Ureter (tissue), 1 donor: ENCODE data around the gene DOCK1. TPM values are rescaled to one million over a fixed set of nuclear protein-coding genes. Genes with fewer than 3 reads are reported as not detected.

Experiments used
- DNase-seq: peaks from one replicate; pipeline ENCODE4 v3.0.0-alpha.2; 2020; ENCODE audit warnings: low spot score
- total RNA-seq: library from RNA; stranded (reverse); gene quantifications from one replicate; pipeline ENCODE4 v1.2.4, GENCODE V29; 2023
- donor health status: DM: yes; HTN: yes; CAD: no.

DOCK1 gene
- total RNA-seq, 1 donor from 2014 or later, result 97.7 TPM

- DNase-seq, result no peak
Measured at GRCh38 chr10:127459918-127460317, 554.7 kb downstream of the DOCK1 start.

- no peak for DNase-seq
Measured at GRCh38 chr10:127462643-127463295, 557.5 kb downstream of the DOCK1 start.

- no peak for DNase-seq
Measured at GRCh38 chr10:127463548-127463947, 558.3 kb downstream of the DOCK1 start.

- no peak for DNase-seq
Measured at GRCh38 chr10:127464561-127464960, 559.3 kb downstream of the DOCK1 start.

- DNase-seq, result no peak
Measured at GRCh38 chr10:127467811-127468210, 562.6 kb downstream of the DOCK1 start.

- DNase-seq, result no peak
Measured at GRCh38 chr10:127468632-127469031, 563.4 kb downstream of the DOCK1 start.

- no peak for DNase-seq
Measured at GRCh38 chr10:127470911-127471310, 565.7 kb downstream of the DOCK1 start.

GRCh38 chr10:127472976-127473375, 567.7 kb downstream of the DOCK1 start:
- DNase-seq, result no peak

- no peak for DNase-seq
Measured at GRCh38 chr10:127474501-127474900, 569.3 kb downstream of the DOCK1 start.

- no peak for DNase-seq
Measured at GRCh38 chr10:127485153-127485857, 580.1 kb downstream of the DOCK1 start.

- DNase-seq, result no peak
Measured at GRCh38 chr10:127486355-127486754, 581.1 kb downstream of the DOCK1 start.

GRCh38 chr10:127492607-127493250, 587.5 kb downstream of the DOCK1 start:
- DNase-seq, result no peak

- no peak for DNase-seq
Measured at GRCh38 chr10:127496035-127496434, 590.8 kb downstream of the DOCK1 start.

- no peak for DNase-seq
Measured at GRCh38 chr10:127497685-127498084, 592.5 kb downstream of the DOCK1 start.

- no peak for DNase-seq
Measured at GRCh38 chr10:127498087-127498486, 592.9 kb downstream of the DOCK1 start.

GRCh38 chr10:127500127-127500526, 594.9 kb downstream of the DOCK1 start:
- DNase-seq, result no peak

Other genes with a start within 250 kb of the DOCK1 start
- not detected for gene C10orf90, start 234.7 kb upstream of the DOCK1 start, total RNA-seq